ENCODE results near the gene ERBIN. TPM values are rescaled to one million over a fixed set of nuclear protein-coding genes. Genes with fewer than 3 reads are reported as not detected.

ERBIN gene
- total and polyA plus RNA-seq, 2 of the 13 experiments (the other 11 are each of a cell fraction or from before 2014, with no cell fraction given): 14.4 to 41.7 TPM

- TF ChIP-seq TFDP1 (CRISPR knock-in tag; IDR thresholded peaks at IDR 0.05; ENCODE audit: borderline replicate concordance) (peak; percentile 46; the same call in 1 of the 2 replicates), ZZZ3 (CRISPR knock-in tag; IDR thresholded peaks at IDR 0.05; ENCODE audit: borderline replicate concordance) (no peak), TRIM22 (IDR thresholded peaks at IDR 0.05) (no peak), ZFP41 (CRISPR knock-in tag; IDR thresholded peaks at IDR 0.05; ENCODE audit: borderline replicate concordance) (no peak), ZNF335 (CRISPR knock-in tag; IDR thresholded peaks at IDR 0.05) (no peak), ZBTB46 (CRISPR knock-in tag; IDR thresholded peaks at IDR 0.05; ENCODE audit: borderline replicate concordance) (no peak), DDIT3 (CRISPR knock-in tag; IDR thresholded peaks at IDR 0.05) (no peak), NR3C1 (CRISPR knock-in tag; IDR thresholded peaks at IDR 0.05) (no peak), ISL2 (CRISPR knock-in tag; IDR thresholded peaks at IDR 0.05) (peak; percentile 58; the same call in 1 of the 2 replicates), NR2F1 (CRISPR knock-in tag; IDR thresholded peaks at IDR 0.05) (0 out of 4 replicates have a peak, but pooled peaks of 1 of the 2 experiments have one; percentile 21), CC2D1A (CRISPR knock-in tag; IDR thresholded peaks at IDR 0.05) (no peak), HNF4G (IDR thresholded peaks at IDR 0.05; ENCODE audit: borderline replicate concordance, low read depth, low read length) (0 out of 2 replicates have a peak, but pooled peaks have one; percentile 16), HNF4G (CRISPR knock-in tag; IDR thresholded peaks at IDR 0.05; ENCODE audit: borderline replicate concordance, low read depth) (no peak), TRIM24 (CRISPR knock-in tag; IDR thresholded peaks at IDR 0.05) (no peak), ZUFSP (CRISPR knock-in tag; IDR thresholded peaks at IDR 0.05; ENCODE audit: borderline replicate concordance) (no peak), ZNF10 (CRISPR knock-in tag; IDR thresholded peaks at IDR 0.05; ENCODE audit: borderline replicate concordance, low read depth) (no peak), ZBTB26 (CRISPR knock-in tag; IDR thresholded peaks at IDR 0.05; ENCODE audit: borderline replicate concordance) (no peak; the same call in 1 of the 2 replicates), ZNF276 (CRISPR knock-in tag; IDR thresholded peaks at IDR 0.05; ENCODE audit: low read depth) (no peak), DR1 (CRISPR knock-in tag; IDR thresholded peaks at IDR 0.05) (0 out of 2 replicates have a peak, but pooled peaks have one; percentile 37)
Measured at GRCh38 chr5:65925601-65926275, 637 bp upstream of the ERBIN start (continued).

Measured in HepG2 (cell line).